SK-N-MC (cell line): ENCODE data around the gene USP48.

ENCODE experiments used
- EZH2 ChIP-seq: fragments of 200-600 bp; sonication (generic); IDR thresholded peaks from one replicate; pipeline ENCODE4 v1.6.1; 2017; ENCODE audit warnings: antibody characterized with exemption
- FOXP2 ChIP-seq: optimal IDR thresholded peaks from 2 replicates; pipeline ENCODE3; 2011; ENCODE audit warnings: mild to moderate bottlenecking, moderate library complexity; ENCODE audit not compliant: insufficient read depth; ENCODE audit errors: extremely low read length, control extremely low read depth
- POLR2AphosphoS5 ChIP-seq: IDR thresholded peaks from 2 replicates; pipeline ENCODE4 v1.6.1; 2012; ENCODE audit warnings: mild to moderate bottlenecking, low read depth, low read length, borderline replicate concordance

DNA sequence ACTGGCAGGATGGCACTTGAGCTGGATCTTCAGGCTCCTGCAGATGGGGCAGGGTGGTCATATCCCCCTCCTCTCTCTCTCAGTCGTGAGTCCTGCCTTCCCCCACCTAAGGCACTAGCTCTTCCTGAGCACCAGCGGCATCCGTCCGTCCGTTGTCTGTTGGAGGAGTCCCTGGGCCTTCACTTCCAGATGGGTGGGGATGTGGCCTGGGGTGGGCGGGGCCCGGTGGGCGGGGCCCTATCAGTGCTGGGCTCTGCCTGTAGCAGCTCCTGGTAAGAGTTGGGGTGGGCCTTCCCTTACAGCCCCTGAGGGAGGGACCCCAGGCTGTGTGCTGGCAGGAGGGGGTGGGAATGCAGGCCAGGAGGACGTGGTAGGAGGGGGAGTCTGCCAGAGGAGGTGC is 39.4 kb upstream of the USP48 start:
- no peak for TF ChIP-seq EZH2
- no peak for TF ChIP-seq POLR2AphosphoS5
- TF ChIP-seq FOXP2: no peak
